ENCODE measurements around the gene PLCD3. TPM values are rescaled to one million over a fixed set of nuclear protein-coding genes. Genes with fewer than 3 reads are reported as not detected.

The PLCD3 gene
- total RNA-seq, 2 experiments from 2014 or later = 3.9 to 6.6 TPM

DNA sequence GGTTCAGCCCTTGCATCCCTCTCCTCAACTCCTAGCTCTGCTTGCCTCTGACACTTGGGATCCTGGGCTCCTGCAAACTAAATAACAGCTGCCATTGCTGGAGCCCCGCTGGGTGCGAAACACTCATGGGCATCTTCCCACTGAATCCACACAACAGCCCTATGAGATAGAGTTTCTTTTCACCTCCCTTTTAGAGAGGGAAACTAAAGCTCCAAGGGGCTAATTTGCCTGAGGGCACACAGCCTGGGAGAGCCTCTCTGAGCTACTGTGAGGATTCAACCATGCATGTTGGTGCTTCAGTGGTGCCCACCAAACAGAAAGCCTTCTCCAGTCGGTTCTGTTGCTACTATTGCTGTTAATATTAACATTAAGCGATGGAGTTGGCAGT, 7.2 kb upstream of the PLCD3 start:
- no peak for TF ChIP-seq CTCF (IDR thresholded peaks at IDR 0.05)
- no peak for DNase-seq
- CTCF ChIA-PET = interaction anchor here (2.5 kb wide), 1 partner anchor 58 kb away, joined by 14 read pairs; no protein-coding TSS in a partner anchor
- no peak for ATAC-seq
- H3K4me3 Mint-ChIP-seq = no peak overlapping the region
- intact Hi-C loops (cut with micrococcal nuclease) = no loop called here
- H3K27ac Mint-ChIP-seq = no peak overlapping the region
- no peaks in the 10 kb centered on the region for H3K27me3 Mint-ChIP-seq
- H3K9me3 Mint-ChIP-seq = no peaks in the 10 kb centered on the region
- no peaks in the 10 kb centered on the region for H3K36me3 Mint-ChIP-seq (ENCODE audit: low read depth)
- POLR2A ChIA-PET = interaction anchor here (0.8 to 2.0 kb wide), 3 partner anchors 9 to 21 kb away, joined by 3 to 18 read pairs (median 3); partner anchors contain the start of gene HEXIM1
- peaks cover 23% of the 10 kb centered on the region for H3K4me1 Mint-ChIP-seq (ENCODE audit: low read depth)

DNA sequence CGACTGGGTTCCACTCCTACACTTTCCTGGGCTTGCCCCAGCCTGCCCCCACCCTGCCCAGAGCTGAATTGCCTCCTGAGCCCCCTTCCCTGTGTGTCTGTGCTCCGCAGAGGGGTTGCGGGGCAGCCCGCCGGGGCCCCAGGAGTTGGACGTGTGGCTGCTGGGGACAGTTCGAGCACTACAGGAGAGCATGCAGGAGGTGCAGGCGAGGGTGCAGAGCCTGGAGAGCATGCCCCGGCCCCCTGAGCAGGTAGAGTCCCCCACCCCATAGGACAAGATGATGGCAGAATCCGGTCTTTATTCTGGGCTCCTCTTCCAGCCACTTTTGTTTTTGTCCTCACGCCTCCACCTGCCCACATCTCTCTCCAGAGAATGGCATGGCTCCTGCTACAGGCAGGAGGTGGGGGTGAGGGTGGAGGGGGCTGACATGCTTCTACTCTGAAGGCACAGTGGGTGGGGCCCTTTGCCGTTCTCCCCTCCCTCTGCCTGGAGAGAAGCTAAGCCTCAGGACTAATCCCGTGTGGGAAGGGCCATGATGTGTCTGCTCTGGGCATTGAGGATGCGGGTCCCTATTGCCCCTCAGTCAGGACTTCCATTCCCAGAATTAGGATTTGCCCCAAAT, 6.7 kb upstream of the PLCD3 start:
- no peaks in the 10 kb centered on the region for H3K27me3 Mint-ChIP-seq
- no peaks in the 10 kb centered on the region for H3K36me3 Mint-ChIP-seq (ENCODE audit: low read depth)
- POLR2A ChIA-PET = interaction anchor here (0.8 to 2.0 kb wide), 3 partner anchors 9 to 22 kb away, joined by 3 to 18 read pairs (median 3); partner anchors contain the start of gene HEXIM1
- ATAC-seq = no peak
- no peak overlapping the region for H3K27ac Mint-ChIP-seq
- DNase-seq = no peak
- intact Hi-C loops (cut with micrococcal nuclease) = no loop called here
- CTCF ChIA-PET = interaction anchor here (2.5 to 5.3 kb wide), 2 partner anchors 11 to 58 kb away, joined by 14 to 352 read pairs; partner anchors contain the start of gene HEXIM1
- no peaks in the 10 kb centered on the region for H3K9me3 Mint-ChIP-seq
- no peak for TF ChIP-seq CTCF (IDR thresholded peaks at IDR 0.05)
- H3K4me3 Mint-ChIP-seq = no peak overlapping the region
- H3K4me1 Mint-ChIP-seq (ENCODE audit: low read depth) = peaks cover 21% of the 10 kb centered on the region

- ATAC-seq = no peak
- CTCF ChIA-PET = interaction anchor here (2.5 to 5.3 kb wide), 2 partner anchors 13 to 60 kb away, joined by 14 to 352 read pairs; partner anchors contain the start of gene HEXIM1
- TF ChIP-seq CTCF (IDR thresholded peaks at IDR 0.05) = no peak
- H3K27me3 Mint-ChIP-seq = no peaks in the 10 kb centered on the region
- H3K27ac Mint-ChIP-seq = no peak overlapping the region
- POLR2A ChIA-PET = interaction anchor here (3.9 kb wide), 1 partner anchor 12 kb away, joined by 64 read pairs; the partner anchor contains the start of gene HEXIM1
- no peak overlapping the region for H3K4me3 Mint-ChIP-seq
- intact Hi-C loops (cut with micrococcal nuclease) = no loop called here
- H3K9me3 Mint-ChIP-seq = no peaks in the 10 kb centered on the region
- H3K4me1 Mint-ChIP-seq (ENCODE audit: low read depth) = peaks cover 16% of the 10 kb centered on the region
- no peaks in the 10 kb centered on the region for H3K36me3 Mint-ChIP-seq (ENCODE audit: low read depth)
- no peak for DNase-seq
These were observed 5.4 kb upstream of the PLCD3 start for GRCh38 chr17:45137561-45138305.

- Mint-ChIP-seq H3K27me3 (no peaks in the 10 kb centered on the region), H3K36me3 (ENCODE audit: low read depth) (no peaks in the 10 kb centered on the region), H3K9me3 (no peaks in the 10 kb centered on the region), H3K4me3 (peak overlapping the region; percentile 88), H3K27ac (no peak overlapping the region), H3K4me1 (ENCODE audit: low read depth) (peaks cover 15% of the 10 kb centered on the region)
- no peak for TF ChIP-seq CTCF (IDR thresholded peaks at IDR 0.05)
- CTCF ChIA-PET = interaction anchor here (1.0 to 6.1 kb wide), 4 partner anchors 13 to 99 kb away, joined by 4 to 369 read pairs (median 194); partner anchors contain the start of gene HEXIM1
- ATAC-seq (no peak), DNase-seq (no peak)
- intact Hi-C loops (cut with micrococcal nuclease) = no loop called here
- POLR2A ChIA-PET = interaction anchor here (1.6 to 3.9 kb wide), 3 partner anchors 12 to 60 kb away, joined by 4 to 64 read pairs (median 4); partner anchors contain the start of gene HEXIM1
These were observed 4.7 kb upstream of the PLCD3 start for GRCh38 chr17:45136846-45137560.

Measured in activated CD8-positive, alpha-beta T cell treated with anti-CD3 and anti-CD28 coated beads for 36 hours (primary cell).